DOHH2 (cell line): ENCODE measurements around the gene DMD.

ENCODE experiments used
- EZH2phosphoT487 ChIP-seq: fragments of 200-600 bp; sonication (generic); IDR thresholded peaks from 2 replicates; pipeline ENCODE4 v1.6.1; 2017; ENCODE audit warnings: borderline replicate concordance, mild to moderate bottlenecking, antibody characterized with exemption, low read length, moderate library complexity, mixed read lengths
- TF ChIP-seq, protein P1 (sequence below): fragments of 200-600 bp; sonication (generic); IDR thresholded peaks from one replicate; pipeline ENCODE4 v1.5.1; 2014; ENCODE audit warnings: antibody characterized with exemption, mild to moderate bottlenecking, low read depth, low read length; ENCODE audit not compliant: poor library complexity, severe bottlenecking

- TF ChIP-seq, protein P1, sequence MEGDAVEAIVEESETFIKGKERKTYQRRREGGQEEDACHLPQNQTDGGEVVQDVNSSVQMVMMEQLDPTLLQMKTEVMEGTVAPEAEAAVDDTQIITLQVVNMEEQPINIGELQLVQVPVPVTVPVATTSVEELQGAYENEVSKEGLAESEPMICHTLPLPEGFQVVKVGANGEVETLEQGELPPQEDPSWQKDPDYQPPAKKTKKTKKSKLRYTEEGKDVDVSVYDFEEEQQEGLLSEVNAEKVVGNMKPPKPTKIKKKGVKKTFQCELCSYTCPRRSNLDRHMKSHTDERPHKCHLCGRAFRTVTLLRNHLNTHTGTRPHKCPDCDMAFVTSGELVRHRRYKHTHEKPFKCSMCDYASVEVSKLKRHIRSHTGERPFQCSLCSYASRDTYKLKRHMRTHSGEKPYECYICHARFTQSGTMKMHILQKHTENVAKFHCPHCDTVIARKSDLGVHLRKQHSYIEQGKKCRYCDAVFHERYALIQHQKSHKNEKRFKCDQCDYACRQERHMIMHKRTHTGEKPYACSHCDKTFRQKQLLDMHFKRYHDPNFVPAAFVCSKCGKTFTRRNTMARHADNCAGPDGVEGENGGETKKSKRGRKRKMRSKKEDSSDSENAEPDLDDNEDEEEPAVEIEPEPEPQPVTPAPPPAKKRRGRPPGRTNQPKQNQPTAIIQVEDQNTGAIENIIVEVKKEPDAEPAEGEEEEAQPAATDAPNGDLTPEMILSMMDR: no peak
- TF ChIP-seq EZH2phosphoT487: no peak
Observed at GRCh38 chrX:32642283-32642682, 569.1 kb downstream of the DMD start.
